Measurements from ENCODE around the gene FCGR2B. TPM values are rescaled to one million over a fixed set of nuclear protein-coding genes. Genes with fewer than 3 reads are reported as not detected.

Gene FCGR2B
- total RNA-seq, 1 experiment from 2014 or later = not detected

DNA sequence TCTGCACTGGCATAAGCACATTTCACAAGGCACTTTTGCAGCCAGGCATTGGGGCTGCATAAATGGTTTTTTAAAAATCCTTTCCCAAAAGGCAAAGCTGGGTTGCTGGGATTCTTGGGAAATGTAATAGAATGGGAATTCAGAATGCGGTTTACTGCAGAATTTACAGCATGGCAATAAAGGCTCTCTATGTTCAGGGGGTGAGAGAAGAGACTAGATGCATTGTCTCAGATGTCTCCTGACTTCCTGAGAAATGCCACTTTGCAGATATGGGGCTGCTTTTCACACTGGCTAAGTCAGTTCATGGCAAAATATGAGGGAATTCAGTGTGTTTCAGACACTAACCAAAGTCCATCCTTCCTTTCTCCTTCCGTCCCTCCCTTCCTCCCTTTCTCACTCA, 13.5 kb downstream of the FCGR2B start:
- no peaks in the 10 kb centered on the region for H3K4me1 ChIP-seq (ENCODE audit: control insufficient read depth in 1 of 2, insufficient read depth in 2 of 2, low read length in 2 of 2)
- DNase-seq (ENCODE audit: low read depth, low spot score) (no peak), ATAC-seq (no peak)
- H3K4me2 ChIP-seq (ENCODE audit: low read length) = no peak overlapping the region
- no peak overlapping the region for H3K9ac ChIP-seq (ENCODE audit: low read length)
- H3K36me3 ChIP-seq (ENCODE audit: control insufficient read depth in 1 of 2, insufficient read depth in 2 of 2, low read length in 2 of 2) = no peaks in the 10 kb centered on the region
- no peak overlapping the region for H3K27ac ChIP-seq (ENCODE audit: low read depth, low read length)
- intact Hi-C loops (cut with micrococcal nuclease) = no loop called here
- H3K79me2 ChIP-seq (ENCODE audit: insufficient read depth, low read length) = no peaks in the 10 kb centered on the region
- no peak overlapping the region for H2AFZ ChIP-seq (ENCODE audit: low read depth, low read length, poor library complexity, severe bottlenecking)
- no peaks in the 10 kb centered on the region for H3K27me3 ChIP-seq (ENCODE audit: insufficient read depth, low read length)
- ChIA-PET POLR2A (no interaction called here), RAD21 (ENCODE audit: low non-redundant PET in 1 of 2, low total read pairs in 2 of 2, uncharacterized antibody in 2 of 2, unreplicated experiment in 2 of 2) (no interaction called here), CTCF (no interaction called here)
- BruUV-seq (replicated peaks) = no TSS peak
- H3K9me2 ChIP-seq (ENCODE audit: insufficient read depth) = no peaks in the 10 kb centered on the region
- no peaks in the 10 kb centered on the region for H4K20me1 ChIP-seq (ENCODE audit: insufficient read depth)
- H3K9me3 ChIP-seq (ENCODE audit: control insufficient read depth in 1 of 2, insufficient read depth in 1 of 2, low read depth in 1 of 2, low read length in 2 of 2) = no peaks in the 10 kb centered on the region
- no peak overlapping the region for H3K4me3 ChIP-seq (replicated peaks in 1 of 2; ENCODE audit: low read depth in 1 of 2, low read length in 2 of 2)
- TF ChIP-seq MAX (IDR thresholded peaks at IDR 0.05) (no peak), POLR2A (IDR thresholded peaks at IDR 0.05; ENCODE audit: borderline replicate concordance, extremely low read depth, insufficient read depth, insufficient read length) (no peak), CBX3 (IDR thresholded peaks at IDR 0.05; ENCODE audit: low read depth) (no peak), FOSL1 (IDR thresholded peaks at IDR 0.05; ENCODE audit: low read depth) (no peak), JUND (IDR thresholded peaks at IDR 0.05) (no peak), EGR1 (IDR thresholded peaks at IDR 0.05; ENCODE audit: low read depth) (no peak), TCF7L2 (IDR thresholded peaks at IDR 0.05; ENCODE audit: borderline replicate concordance, extremely low read depth, insufficient read depth, insufficient read length) (no peak), CEBPB (IDR thresholded peaks at IDR 0.05; ENCODE audit: low read depth) (no peak), YY1 (IDR thresholded peaks at IDR 0.05; ENCODE audit: extremely low read depth, insufficient replicate concordance, low read depth, low read length) (no peak), SIN3A (IDR thresholded peaks at IDR 0.05; ENCODE audit: low read depth) (no peak), POLR2AphosphoS5 (IDR thresholded peaks at IDR 0.05; ENCODE audit: low read depth, low read length) (no peak), ELF1 (IDR thresholded peaks at IDR 0.05; ENCODE audit: borderline replicate concordance, low read depth) (no peak), EZH2 (IDR thresholded peaks at IDR 0.05) (no peak)
- TF ChIP-seq, protein P1, sequence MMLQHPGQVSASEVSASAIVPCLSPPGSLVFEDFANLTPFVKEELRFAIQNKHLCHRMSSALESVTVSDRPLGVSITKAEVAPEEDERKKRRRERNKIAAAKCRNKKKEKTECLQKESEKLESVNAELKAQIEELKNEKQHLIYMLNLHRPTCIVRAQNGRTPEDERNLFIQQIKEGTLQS (IDR thresholded peaks at IDR 0.05) = no peak
